NCI-H187 treated with DMSO at 0.1 percent for 48 hours (cell line): ENCODE measurements around the gene ZNF652.
A peak's percentile ranks its signal among the peaks of the same experiment; 100 is the strongest.
"Not testable (repeated sequence)": the region's sequence is repeated elsewhere in the genome, so short reads cannot be mapped to it uniquely, and the experiment has no call there.

ENCODE experiments used
- DNase-seq: peaks from one replicate; lab custom pipeline; 2025; lab: John Stamatoyannopoulos, UW

Gene ZNF652

GRCh38 chr17:49361902-49362722 is at the start of gene ZNF652:
ZNF652 (minus strand) TSS chr17:49362250; CDS start chr17:49317725, 44,525 bp downstream.
- peak; percentile 92 for DNase-seq

- DNase-seq, result no peak
Observed at GRCh38 chr17:49409066-49409465, 47.0 kb upstream of the ZNF652 start.

GRCh38 chr17:49407981-49408501 is 46.0 kb upstream of the ZNF652 start:
- peak; percentile 46 for DNase-seq

GRCh38 chr17:49407086-49407485 is 45.0 kb upstream of the ZNF652 start:
- DNase-seq, result no peak

- DNase-seq, result no peak
Observed at GRCh38 chr17:49406421-49407061, 44.5 kb upstream of the ZNF652 start.

- DNase-seq, result no peak
Observed at GRCh38 chr17:49404906-49405305, 42.9 kb upstream of the ZNF652 start.

- no peak for DNase-seq
Observed at GRCh38 chr17:49404361-49404760, 42.3 kb upstream of the ZNF652 start.

- DNase-seq, result no peak
Observed at GRCh38 chr17:49403514-49404289, 41.7 kb upstream of the ZNF652 start.

GRCh38 chr17:49402706-49403105 is 40.7 kb upstream of the ZNF652 start:
- DNase-seq, result no peak

GRCh38 chr17:49401971-49402611 is 40.0 kb upstream of the ZNF652 start:
- no peak for DNase-seq

- no peak for DNase-seq
Observed at GRCh38 chr17:49399995-49400394, 37.9 kb upstream of the ZNF652 start.

- no peak for DNase-seq
Observed at GRCh38 chr17:49397586-49397985, 35.5 kb upstream of the ZNF652 start.

- no peak for DNase-seq
Observed at GRCh38 chr17:49393491-49394255, 31.6 kb upstream of the ZNF652 start.

GRCh38 chr17:49390548-49391324 is 28.7 kb upstream of the ZNF652 start:
- no peak for DNase-seq

- not testable (repeated sequence) for DNase-seq
Observed at GRCh38 chr17:49389514-49390347, 27.7 kb upstream of the ZNF652 start.

GRCh38 chr17:49388692-49389513 is 26.9 kb upstream of the ZNF652 start:
- DNase-seq, result no peak

GRCh38 chr17:49388290-49388640 is 26.2 kb upstream of the ZNF652 start:
- DNase-seq, result no peak

- DNase-seq, result no peak
Observed at GRCh38 chr17:49387498-49388289, 25.6 kb upstream of the ZNF652 start.
